Liver (tissue), 3 donors: ENCODE data around the gene DSCAM.

Source experiments
- EGR1 ChIP-seq, 2 donors: IDR thresholded peaks; 2 replicates each; pipeline ENCODE4 v1.6.1; 2016 to 2018; ENCODE audit warnings: antibody characterized with exemption in 2 of 2, low read depth in 2 of 2
- FOXA1 ChIP-seq: IDR thresholded peaks from 2 replicates; pipeline ENCODE4 v1.6.1; 2016; ENCODE audit warnings: antibody characterized with exemption
- GABPA ChIP-seq, 2 donors: IDR thresholded peaks in 1 of 2; conservative IDR thresholded peaks in 1 of 2; 2 replicates each; pipeline ENCODE4 v1.6.1; 2016; ENCODE audit warnings: antibody characterized with exemption in 2 of 2, mild to moderate bottlenecking in 1 of 2, moderate library complexity in 1 of 2
- JUND ChIP-seq, 2 donors: IDR thresholded peaks; 2 replicates each; pipeline ENCODE4 v1.6.1; 2016; ENCODE audit warnings: antibody characterized with exemption in 2 of 2
- RAD21 ChIP-seq, 2 donors: IDR thresholded peaks; 2 replicates each; pipeline ENCODE4 v1.6.1; 2016; ENCODE audit warnings: antibody characterized with exemption in 2 of 2, mild to moderate bottlenecking in 2 of 2
- RXRA ChIP-seq, 2 donors: IDR thresholded peaks; 2 replicates each; pipeline ENCODE4 v1.6.1; 2017 to 2018; ENCODE audit warnings: antibody characterized with exemption in 2 of 2, mild to moderate bottlenecking in 1 of 2
- TAF1 ChIP-seq: conservative IDR thresholded peaks from 2 replicates; pipeline ENCODE4 v1.6.1; 2016; ENCODE audit warnings: antibody characterized with exemption, mild to moderate bottlenecking
- YY1 ChIP-seq: IDR thresholded peaks from 2 replicates; pipeline ENCODE4 v1.6.1; 2016; ENCODE audit warnings: antibody characterized with exemption, mild to moderate bottlenecking
- TF ChIP-seq, protein P1 (sequence below): fragments of 150-350 bp; IDR thresholded peaks from 2 replicates; pipeline ENCODE4 v1.5.1; 2017; ENCODE audit warnings: improper control_type of control experiment, low read depth, low read length; ENCODE audit not compliant: missing input control
- TF ChIP-seq, protein P2 (sequence below): IDR thresholded peaks from 2 replicates; pipeline ENCODE4 v1.6.1; 2016; ENCODE audit warnings: antibody characterized with exemption
- TF ChIP-seq, protein P3 (sequence below): IDR thresholded peaks from 2 replicates; pipeline ENCODE4 v1.6.1; 2016; ENCODE audit warnings: antibody characterized with exemption
- TF ChIP-seq, protein P4 (sequence below): IDR thresholded peaks from 2 replicates; pipeline ENCODE4 v1.6.1; 2016; ENCODE audit warnings: antibody characterized with exemption
- donor health status: healthy.
- donor health status: healthy.

DNA sequence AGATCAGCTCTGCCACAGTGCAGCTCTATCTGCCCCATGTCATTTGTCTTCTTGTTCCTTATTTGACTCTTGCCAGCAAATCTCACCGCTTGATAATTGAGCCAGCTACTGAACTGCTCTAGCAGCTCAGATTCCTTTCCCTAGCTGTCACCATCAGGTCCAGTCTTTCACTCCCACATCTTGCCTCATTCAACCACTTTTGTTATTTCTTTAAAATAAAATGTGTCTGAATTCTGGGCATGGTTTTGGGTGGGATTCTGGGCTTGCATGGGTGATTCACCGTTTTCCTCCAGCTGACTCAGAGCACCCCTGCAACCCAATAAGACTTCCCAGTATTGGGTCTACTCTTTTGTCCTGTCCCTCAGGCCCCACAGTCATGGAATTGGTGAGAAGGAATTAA, 215.7 kb downstream of the DSCAM start:
- TF ChIP-seq, protein P1, sequence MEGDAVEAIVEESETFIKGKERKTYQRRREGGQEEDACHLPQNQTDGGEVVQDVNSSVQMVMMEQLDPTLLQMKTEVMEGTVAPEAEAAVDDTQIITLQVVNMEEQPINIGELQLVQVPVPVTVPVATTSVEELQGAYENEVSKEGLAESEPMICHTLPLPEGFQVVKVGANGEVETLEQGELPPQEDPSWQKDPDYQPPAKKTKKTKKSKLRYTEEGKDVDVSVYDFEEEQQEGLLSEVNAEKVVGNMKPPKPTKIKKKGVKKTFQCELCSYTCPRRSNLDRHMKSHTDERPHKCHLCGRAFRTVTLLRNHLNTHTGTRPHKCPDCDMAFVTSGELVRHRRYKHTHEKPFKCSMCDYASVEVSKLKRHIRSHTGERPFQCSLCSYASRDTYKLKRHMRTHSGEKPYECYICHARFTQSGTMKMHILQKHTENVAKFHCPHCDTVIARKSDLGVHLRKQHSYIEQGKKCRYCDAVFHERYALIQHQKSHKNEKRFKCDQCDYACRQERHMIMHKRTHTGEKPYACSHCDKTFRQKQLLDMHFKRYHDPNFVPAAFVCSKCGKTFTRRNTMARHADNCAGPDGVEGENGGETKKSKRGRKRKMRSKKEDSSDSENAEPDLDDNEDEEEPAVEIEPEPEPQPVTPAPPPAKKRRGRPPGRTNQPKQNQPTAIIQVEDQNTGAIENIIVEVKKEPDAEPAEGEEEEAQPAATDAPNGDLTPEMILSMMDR: no peak
- TF ChIP-seq RAD21 (IDR thresholded peaks at IDR 0.05): no peak
- TF ChIP-seq, protein P2, sequence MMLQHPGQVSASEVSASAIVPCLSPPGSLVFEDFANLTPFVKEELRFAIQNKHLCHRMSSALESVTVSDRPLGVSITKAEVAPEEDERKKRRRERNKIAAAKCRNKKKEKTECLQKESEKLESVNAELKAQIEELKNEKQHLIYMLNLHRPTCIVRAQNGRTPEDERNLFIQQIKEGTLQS: no peak
- TF ChIP-seq EGR1 (IDR thresholded peaks at IDR 0.05; ENCODE audit: low read depth in 2 of 2): no peak
- TF ChIP-seq YY1: no peak
- TF ChIP-seq TAF1: no peak
- TF ChIP-seq, protein P3, sequence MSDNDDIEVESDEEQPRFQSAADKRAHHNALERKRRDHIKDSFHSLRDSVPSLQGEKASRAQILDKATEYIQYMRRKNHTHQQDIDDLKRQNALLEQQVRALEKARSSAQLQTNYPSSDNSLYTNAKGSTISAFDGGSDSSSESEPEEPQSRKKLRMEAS: no peak
- no peak for TF ChIP-seq RXRA (IDR thresholded peaks at IDR 0.05)
- TF ChIP-seq, protein P4, sequence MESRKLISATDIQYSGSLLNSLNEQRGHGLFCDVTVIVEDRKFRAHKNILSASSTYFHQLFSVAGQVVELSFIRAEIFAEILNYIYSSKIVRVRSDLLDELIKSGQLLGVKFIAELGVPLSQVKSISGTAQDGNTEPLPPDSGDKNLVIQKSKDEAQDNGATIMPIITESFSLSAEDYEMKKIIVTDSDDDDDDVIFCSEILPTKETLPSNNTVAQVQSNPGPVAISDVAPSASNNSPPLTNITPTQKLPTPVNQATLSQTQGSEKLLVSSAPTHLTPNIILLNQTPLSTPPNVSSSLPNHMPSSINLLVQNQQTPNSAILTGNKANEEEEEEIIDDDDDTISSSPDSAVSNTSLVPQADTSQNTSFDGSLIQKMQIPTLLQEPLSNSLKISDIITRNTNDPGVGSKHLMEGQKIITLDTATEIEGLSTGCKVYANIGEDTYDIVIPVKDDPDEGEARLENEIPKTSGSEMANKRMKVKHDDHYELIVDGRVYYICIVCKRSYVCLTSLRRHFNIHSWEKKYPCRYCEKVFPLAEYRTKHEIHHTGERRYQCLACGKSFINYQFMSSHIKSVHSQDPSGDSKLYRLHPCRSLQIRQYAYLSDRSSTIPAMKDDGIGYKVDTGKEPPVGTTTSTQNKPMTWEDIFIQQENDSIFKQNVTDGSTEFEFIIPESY: no peak
- no peak for TF ChIP-seq GABPA (IDR thresholded peaks at IDR 0.05 in 1 of 2, conservative IDR thresholded peaks at IDR 0.05 in 1 of 2)
- TF ChIP-seq JUND (IDR thresholded peaks at IDR 0.05): no peak
- no peak for TF ChIP-seq FOXA1
